ENCODE results near the gene CD177. TPM values are rescaled to one million over a fixed set of nuclear protein-coding genes. Genes with fewer than 3 reads are reported as not detected.
"Not testable (repeated sequence)": the region's sequence is repeated elsewhere in the genome, so short reads cannot be mapped to it uniquely, and the experiment has no call there.

CD177 gene
- polyA plus RNA-seq, 5 donors: 0.21 to 0.72 (median 0.41) TPM

DNA sequence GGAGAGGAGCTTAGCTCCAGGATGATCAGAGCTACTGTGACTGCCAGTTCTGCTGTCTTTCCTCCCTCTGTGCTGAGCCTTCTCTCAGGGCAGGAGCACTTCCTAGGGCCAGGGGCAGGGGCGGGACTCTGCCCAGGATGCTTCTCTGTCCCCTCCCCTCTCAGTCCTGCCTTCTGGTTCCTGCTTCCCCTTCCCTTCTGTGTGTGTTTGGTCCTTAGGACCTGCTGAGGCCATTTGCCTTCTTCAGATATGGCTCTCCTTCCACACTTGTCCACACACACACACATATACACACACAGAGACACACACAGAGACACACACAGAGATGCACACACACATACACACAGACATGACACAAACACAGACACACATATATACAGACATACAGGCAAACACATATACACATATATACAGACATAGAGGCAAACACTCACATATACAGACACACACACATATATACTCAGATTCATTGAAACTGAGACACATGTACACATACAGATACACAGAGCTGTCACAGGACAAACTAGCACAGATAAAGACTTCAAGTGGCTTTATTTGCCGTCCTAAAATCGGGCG, 22.0 kb upstream of the CD177 start:
- no peak for DNase-seq

DNA sequence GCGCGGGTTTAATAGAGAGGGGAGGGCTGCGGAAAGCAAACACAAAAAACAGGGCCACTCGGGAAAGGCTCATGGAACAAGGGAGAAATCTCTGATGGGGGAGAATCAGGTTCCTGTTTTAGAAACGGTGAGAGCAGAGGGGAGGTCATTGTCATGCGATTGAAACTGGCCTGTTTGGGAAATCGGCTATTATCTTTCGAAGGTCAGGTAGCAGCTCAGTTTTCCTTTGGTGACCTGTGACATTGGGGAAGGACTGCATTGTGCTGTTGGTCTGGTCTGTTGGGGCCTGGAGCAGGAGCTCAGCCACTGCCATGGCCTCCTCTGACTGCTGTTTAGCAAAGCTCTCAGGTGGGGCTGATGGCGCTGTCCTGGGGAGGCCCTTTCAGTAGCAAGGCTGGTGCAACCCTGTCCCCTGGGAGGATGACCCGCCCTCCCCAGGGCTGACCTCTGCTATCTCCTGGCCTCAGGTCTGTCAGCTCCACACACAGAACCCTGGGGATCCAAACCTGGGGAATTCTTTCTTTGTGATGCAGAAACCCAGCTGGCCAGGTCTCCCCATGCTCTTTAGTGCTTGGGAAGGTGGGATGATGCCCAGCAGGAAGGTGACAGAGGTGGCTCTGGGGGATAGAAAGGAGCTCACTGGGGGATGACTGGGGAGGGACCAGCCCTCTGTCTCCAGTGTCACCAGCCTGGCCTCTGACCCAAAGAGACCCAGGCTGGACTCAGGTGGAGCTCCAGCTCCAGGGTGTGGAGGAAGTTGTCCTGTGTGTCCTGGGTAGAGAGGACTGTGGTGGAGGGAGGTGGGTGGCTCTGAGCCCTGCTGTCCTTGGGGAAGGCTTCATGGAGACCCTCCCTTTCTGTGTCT, 21.2 kb upstream of the CD177 start:
- no peak for DNase-seq

DNA sequence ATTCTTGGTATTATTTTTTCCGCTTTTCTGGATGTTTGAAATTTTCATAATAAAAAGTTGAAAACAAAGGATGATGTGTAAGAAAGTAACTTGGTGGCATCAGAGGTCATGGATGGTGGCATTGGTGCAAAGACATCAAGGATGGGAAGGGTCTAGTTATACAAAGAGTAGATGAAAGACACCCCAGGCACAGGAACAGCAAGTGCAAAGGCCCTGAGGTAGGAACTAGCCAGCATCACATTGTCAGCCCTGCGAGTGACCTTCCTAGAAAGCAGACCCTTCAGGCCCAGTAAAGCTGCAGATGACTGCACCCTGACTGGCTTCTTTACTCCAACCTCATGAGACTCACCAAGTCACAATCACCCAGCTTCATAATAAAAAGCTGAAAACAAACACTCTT, 17.0 kb upstream of the CD177 start:
- DNase-seq: not testable (repeated sequence)

DNA sequence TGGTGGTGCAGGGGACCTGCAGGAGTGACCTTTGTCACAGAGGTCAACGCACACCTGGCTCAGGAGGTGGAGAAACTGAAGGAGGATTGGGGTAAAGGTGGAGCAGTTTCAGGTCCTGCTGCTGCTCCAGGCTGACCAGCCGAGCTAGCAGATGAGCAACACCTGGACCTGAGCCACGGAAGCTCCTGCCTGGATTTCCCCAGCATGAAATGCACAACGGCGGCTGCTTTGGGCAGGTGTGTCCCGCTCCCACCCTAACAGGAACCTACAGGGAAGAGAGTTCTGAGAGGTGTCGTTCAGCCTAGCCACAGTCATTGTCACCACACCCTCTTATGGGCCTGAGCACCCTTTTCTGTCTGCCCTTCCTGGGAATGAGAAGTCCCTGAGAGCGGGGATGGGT, 15.7 kb upstream of the CD177 start:
- DNase-seq: no peak

DNA sequence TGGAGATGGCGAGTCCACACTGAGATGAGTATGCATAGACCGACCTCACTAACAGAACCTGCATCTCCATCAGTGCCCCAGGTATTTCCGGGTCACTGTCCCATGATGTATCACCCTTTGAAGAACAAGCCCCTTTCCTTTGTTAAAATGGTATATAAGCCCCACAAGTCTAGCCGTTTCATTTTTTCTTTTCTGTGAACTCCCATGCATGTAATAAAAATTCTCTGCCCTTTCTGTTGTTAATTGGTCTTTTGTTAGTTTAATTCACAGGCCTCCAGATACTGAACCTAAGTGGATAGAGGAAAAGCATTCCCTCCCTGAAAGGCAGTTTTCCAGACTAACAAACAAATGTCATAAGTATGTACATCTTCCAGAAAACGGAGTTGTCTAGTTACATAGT, 15.0 kb upstream of the CD177 start:
- no peak for DNase-seq

DNA sequence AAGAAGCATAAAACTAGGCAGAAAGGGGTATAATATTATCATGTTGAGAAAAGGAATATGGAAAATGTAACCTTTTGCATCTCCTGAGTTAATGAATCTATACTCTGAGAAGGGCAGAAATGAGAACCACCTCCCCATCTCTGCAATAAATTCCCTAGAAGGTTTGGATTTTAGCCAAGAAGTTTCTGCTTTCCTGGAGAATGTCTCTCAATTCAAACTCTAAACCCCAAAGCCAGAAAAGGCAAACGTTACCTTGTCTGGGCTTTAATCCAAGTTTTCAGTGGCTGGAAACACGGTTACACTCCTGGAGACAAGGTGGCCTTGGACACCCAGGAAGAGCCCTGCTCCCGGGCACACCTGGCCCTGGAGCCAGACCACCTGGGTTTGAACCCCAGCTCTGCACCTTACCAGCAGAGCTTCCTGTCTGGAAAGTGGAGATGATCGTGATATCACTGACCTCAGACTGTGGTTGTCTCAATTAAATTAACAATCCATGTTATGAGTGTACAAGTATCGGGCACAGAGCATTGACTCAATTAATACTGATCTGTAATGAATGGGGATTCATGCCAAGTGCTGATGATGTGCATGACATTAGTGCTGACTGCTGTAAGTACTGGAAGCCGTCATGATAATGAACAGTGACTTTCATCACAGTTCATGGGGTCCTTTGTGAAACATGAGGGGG, 14.1 kb upstream of the CD177 start:
- not testable (repeated sequence) for DNase-seq

DNA sequence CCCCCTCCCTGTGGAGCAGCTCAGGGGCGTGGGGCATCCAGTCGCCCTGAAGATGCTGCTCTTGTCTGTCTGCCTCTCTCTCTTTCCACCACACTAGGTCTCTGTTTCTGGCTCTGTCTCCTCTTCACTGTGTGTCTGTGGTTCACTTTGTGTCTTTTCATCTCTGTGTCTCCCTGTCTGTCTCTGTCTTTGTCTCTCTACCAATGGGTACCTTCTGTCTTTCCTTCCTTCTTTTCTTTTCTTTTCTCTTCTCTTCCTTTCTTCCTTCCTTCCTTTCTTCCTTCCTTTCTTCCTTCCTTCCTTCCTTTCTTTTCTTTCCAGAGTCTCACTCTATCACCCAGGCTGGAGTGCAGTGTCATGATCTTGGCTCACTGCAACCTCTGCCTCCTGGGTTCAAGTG, 13.4 kb upstream of the CD177 start:
- not testable (repeated sequence) for DNase-seq

DNA sequence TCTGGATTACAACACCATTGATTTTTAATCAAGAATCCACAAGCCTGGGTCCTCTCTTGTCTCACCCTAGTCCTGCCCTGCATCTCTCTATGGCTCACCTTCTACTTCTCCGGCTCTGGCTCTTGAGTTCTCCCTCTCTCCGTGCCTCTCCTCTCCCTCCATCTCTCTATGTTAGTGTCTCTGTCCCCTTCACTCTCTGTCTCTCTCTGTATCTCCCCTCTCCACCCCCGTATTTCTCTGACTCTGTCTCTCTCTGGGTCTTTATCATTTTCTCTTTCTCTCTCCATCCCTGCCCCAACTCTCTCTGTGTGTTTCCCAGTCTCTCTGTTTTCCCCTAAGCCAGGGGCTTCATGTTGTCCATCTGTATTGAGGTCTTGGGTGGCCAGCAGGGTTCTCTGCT, 12.4 kb upstream of the CD177 start:
- not testable (repeated sequence) for DNase-seq

DNA sequence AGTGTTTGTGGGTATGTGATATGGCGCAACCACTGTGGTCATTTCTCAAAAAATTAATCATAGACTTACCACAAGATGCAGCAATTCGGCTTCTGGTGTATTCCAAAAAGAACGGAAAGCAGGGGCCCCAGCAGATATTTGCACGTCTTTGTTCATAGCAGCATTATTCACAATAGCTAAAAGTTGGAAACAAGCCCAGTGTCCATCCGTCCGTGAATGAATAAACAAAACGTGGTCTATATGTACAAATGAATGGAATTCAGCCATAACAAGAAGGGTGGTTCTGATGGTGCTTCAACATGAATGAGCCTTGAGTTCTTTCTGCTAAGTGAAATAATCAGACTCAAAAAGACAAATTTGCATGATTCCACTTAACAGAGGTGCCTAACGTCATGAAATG, 11.4 kb upstream of the CD177 start:
- DNase-seq: not testable (repeated sequence)

DNA sequence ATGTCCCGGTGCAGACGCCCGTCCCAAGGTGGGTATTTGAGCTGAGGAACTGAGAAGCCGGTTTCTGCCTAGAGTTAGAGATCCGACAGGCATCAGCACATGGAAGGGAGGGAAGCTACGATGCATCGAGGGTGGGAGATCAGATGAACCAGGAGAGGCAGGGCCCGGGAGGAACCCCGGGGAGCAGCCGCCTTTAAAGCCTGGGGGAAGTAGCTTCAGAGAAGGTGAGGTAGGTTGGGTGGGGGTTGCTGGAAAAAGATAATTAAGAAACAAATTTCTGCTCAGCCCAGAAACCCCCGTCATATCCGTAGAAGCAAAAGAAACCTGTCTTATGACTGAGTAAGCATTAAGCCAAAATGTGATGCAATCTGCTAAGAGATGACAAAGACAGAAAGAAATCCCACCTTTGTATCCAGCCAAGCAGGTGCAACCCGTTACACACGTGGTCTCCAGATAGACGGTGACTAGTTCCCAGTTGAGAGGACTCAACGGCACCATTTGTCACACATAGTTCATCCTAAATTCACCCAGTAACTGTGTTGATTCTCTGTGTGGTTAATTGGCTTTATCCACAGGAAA, 9.1 kb upstream of the CD177 start:
- DNase-seq: not testable (repeated sequence)

DNA sequence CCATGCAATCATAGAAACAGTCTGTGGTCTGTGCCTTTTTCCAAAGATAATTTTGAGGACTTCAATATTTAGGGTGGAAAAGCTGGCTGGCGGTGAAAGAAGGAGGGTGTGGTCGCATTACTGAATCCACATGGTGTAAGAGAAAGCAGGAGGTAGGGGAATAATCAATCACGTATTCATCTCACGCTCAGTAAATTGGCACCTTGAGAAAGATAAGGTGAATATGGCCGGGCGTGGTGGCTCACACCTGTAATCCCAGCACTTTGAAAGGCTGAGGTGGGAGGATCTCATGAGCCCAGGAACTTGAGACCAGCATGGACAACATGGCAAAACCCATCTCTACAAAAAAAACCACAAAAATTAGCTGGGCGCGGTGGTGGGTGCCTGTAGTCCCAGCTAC, 3.7 kb upstream of the CD177 start:
- DNase-seq: not testable (repeated sequence)

DNA sequence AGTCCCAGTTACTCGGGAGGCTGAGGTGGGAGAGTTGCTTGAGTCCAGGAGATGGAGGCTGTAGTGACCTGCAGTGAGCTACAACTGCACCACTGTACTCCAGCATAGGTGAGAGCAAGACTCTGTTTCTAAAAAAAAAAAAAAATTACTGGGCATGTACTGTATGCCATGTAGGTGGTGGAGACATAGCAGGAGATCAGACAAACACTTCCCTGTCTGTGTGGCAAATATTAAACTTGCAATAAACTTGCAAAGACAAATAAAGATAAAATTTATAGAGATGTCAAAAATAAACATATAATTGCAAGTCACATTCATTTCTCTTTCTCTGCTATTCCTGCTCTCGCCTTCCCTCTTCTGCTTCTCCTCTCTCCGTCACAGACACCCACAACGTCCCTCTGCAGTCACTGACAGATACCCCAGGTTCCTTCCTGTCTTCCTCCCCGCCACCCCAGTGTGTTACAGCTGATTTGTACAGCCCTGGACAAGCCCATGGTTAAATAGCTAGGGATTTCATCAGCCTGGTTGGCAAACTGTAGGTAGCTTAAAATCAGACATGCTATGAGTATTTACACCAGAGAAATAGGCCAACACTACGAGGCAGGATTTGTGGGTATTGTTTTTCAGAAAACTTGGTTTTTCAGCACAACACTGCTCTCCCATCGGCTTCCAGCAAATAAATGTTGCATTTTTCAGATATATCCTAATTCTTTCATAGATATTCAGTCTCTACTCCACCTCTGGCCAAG, 1.3 kb upstream of the CD177 start:
- DNase-seq: no peak

DNA sequence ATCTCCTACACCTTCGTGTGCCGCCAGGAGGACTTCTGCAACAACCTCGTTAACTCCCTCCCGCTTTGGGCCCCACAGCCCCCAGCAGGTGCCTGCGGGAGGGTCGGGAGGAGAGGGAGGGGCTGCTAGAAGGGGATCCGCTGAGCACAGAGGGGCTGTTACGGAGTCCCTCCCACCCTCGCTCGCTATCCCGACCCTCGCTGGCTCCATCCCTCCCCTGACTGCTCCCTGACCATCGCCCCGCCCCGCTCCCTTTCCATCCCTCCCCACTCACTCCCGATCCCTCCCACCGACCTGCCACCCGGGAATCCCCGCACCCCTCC, 780 bp downstream of the CD177 start:
- no peak for DNase-seq

DNA sequence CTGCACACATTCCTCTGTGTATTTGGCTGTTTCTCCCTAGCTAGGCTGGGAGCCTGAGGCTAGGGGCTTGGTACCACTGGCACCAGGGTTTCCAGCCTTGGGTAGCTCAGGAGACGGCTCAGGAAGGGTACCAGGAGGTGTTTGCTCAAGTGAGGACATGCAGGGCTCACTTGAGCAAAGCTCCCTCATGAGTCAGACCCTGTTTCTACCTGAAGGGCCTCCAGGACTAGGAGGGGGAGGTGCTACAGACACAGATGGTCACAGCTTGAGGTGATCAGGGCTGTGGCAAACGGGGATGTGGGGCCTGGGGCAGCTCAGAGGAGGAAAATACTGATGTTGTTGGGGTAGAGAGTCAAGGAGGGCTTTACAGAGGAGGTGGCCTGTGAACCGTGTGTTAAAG, 3.3 kb downstream of the CD177 start:
- DNase-seq: not testable (repeated sequence)

DNA sequence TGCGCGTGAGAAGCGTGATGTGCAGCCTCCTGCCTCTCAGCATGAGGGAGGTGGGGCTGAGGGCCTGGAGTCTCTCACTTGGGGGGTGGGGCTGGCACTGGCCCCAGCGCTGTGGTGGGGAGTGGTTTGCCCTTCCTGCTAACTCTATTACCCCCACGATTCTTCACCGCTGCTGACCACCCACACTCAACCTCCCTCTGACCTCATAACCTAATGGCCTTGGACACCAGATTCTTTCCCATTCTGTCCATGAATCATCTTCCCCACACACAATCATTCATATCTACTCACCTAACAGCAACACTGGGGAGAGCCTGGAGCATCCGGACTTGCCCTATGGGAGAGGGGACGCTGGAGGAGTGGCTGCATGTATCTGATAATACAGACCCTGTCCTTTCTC, 8.7 kb downstream of the CD177 start:
- DNase-seq: no peak

DNA sequence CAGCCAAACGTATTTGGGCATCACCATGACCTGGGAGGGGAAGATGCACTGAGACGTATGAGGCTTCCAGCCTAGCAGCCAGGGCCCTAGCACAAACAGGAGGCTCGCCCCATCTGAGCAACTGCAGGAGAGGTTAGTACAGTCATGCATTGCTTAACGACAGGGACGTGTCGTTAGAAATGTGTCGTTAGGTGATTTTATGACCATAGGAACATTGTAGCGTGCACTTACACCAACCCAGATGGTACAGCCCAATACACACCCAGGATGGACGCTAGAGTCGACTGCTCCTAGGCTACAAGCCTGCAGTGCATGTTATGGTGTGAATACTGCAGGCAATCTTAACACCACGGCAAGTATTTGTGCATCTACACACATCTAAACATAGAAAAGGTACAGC, 9.3 kb downstream of the CD177 start:
- no peak for DNase-seq

DNA sequence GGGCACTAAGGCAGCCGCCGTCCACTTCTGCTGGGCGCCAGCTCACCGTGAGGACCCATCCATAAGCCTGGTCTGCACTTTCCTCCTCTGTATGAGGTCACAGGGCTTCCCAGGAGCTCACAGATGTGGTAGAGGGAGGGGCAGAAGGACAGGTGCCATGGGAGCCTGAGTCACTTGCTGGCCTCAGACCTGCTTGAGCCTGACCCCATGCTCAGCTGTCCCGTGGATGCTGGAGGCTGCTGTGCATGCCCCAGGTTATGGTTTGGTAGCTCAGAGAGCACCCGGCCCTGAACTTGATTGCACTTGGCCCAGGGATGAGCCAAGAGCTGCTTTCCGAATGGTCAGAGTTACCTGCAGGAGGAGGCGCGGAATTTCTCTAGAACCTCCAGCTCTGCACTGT, 12.2 kb downstream of the CD177 start:
- DNase-seq: not testable (repeated sequence)

DNA sequence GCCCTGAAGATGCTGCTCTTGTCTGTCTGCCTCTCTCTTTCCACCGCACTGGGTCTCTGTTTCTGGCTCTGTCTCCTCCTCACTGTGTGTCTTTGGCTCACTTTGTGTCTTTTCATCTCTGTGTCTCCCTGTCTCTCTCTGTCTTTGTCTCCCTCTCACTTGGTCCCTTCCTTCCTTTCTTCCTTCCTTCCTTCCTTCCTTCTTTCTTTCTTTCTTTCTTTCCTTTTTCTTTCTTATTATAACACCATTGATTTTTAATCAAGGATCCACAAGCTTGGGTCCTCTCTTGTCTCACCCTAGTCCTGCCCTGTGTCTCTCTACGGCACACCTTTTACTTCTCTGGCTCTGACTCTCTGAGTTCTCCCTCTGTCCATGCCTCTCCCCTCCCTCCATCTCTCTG, 14.3 kb downstream of the CD177 start:
- DNase-seq: no peak

DNA sequence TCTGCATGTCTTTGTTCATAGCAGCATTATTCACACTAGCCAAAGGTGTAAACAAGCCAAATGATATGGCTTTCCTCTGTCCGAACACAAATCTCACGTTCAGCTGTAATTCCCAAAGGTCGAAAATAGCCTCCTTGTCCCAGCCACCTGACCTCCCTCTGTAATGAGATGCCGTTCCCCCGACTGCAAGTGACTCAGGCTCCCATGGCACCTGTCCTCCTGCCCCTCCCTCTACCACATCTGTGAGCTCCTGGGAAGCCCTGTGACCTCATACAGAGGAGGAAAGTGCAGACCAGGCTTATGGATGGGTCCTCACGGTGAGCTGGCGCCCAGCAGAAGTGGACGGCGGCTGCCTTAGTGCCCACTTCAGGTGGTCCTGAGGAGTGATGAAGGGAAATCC, 15.4 kb downstream of the CD177 start:
- DNase-seq: not testable (repeated sequence)

DNA sequence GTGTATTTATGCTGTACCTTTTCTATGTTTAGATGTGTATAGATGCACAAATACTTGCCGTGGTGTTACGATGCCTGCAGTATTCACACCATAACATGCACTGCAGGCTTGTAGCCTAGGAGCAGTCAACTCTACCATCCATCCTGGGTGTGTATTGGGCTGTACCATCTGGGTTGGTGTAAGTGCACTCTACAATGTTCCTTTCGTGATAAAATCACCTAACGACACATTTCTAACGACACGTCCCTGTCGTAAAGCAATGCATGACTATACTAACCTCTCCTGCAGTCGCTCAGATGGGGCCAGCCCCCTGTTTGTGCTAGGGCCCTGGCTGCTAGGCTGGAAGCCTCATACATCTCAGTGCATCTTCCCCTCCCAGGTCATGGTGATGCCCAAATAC, 18.4 kb downstream of the CD177 start:
- no peak for DNase-seq

DNA sequence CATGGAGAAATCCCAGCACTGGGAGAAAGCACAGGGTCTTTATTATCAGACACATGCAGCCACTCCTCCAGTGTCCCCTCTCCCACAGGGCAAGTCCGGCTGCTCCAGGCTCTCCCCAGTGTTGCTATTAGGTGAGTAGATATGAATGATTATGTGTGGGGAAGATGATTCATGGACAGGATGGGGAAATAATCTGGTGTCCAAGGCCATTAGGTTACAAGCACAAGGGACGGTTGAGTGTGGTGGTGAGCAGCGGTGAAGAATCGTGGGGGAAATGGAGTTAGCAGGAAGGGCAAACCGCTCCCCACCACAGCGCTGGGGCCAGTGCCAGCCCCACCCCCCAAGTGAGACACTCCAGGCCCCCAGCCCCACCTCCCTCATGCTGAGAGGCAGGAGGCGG, 19.0 kb downstream of the CD177 start:
- no peak for DNase-seq

DNA sequence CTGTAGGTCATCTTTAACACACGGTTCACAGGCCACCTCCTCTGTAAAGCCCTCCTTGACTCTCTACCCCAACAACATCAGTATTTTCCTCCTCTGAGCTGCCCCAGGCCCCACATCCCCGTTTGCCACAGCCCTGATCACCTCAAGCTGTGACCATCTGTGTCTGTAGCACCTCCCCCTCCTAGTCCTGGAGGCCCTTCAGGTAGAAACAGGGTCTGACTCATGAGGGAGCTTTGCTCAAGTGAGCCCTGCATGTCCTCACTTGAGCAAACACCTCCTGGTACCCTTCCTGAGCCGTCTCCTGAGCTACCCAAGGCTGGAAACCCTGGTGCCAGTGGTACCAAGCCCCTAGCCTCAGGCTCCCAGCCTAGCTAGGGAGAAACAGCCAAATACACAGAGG, 24.1 kb downstream of the CD177 start:
- not testable (repeated sequence) for DNase-seq
